NCI-H82 treated with DMSO at 0.1 percent for 48 hours (cell line): ENCODE data around the gene PTPRG.
A peak's percentile ranks its signal among the peaks of the same experiment; 100 is the strongest.

Source experiments
- DNase-seq: peaks from one replicate; lab custom pipeline; 2025; ENCODE audit not compliant: unreplicated experiment; lab: John Stamatoyannopoulos, UW

Gene PTPRG

GRCh38 chr3:61649381-61650170 lies 88.2 kb downstream of the PTPRG start:
- peak; percentile 82 for DNase-seq

GRCh38 chr3:61650276-61650675 lies 88.9 kb downstream of the PTPRG start:
- no peak for DNase-seq

DNA sequence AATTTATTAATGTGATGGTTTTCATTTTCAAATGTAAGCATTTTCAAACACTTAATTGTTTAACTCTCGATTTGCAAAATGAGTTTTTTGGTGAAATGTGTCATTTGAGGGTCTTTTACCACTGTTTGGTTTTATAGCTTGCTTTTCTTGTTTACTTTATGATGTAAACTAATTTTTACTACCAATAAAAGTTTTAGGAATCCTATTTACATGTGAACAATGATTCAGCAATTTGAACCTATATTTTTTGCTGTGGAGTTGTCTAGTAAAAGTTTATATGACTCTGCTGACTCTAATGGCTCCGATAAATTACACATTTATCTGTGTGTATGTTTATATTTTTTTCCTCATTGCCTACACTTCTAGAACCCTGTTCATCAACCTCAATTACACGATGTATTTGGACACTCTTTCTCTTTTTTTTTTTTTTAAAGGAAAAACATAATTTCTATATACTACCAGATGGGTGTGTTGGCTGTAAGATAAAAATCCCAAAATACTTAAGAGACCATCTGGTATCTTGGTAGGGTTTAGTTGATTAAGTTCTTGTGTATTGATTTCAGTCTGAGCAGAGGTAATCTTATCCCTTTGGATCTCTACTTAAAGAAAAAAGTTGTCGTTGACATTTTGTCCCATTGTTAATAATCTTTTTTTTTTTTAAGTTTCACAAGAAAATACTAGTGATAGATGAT lies 89.5 kb downstream of the PTPRG start:
- peak; percentile 66 for DNase-seq

- no peak for DNase-seq
Observed at GRCh38 chr3:61657689-61658088, 96.3 kb downstream of the PTPRG start.

GRCh38 chr3:61662861-61663260 lies 101.5 kb downstream of the PTPRG start:
- DNase-seq, result no peak

- no peak for DNase-seq
Observed at GRCh38 chr3:61663356-61664104, 102.2 kb downstream of the PTPRG start.

- DNase-seq, result no peak
Observed at GRCh38 chr3:61664105-61664482, 102.7 kb downstream of the PTPRG start.

DNA sequence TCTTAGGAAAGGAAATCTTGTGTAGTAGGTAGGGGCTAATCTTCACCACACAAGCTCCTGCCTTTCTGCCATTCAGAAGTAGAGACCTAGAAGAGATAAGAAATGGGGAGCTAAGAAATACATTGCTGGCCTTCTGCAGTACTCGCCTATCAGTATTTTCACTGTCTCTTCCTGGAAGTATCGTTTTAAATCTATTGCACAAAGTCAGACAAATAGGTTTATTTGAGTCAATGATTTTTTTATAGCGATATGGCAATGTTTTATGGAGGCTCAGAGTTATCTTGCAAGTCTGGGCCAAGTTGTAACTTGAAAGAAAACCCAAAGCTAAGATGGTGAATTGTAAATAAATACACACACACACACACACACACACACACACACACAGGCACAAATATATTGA lies 103.8 kb downstream of the PTPRG start:
- DNase-seq, result no peak

DNA sequence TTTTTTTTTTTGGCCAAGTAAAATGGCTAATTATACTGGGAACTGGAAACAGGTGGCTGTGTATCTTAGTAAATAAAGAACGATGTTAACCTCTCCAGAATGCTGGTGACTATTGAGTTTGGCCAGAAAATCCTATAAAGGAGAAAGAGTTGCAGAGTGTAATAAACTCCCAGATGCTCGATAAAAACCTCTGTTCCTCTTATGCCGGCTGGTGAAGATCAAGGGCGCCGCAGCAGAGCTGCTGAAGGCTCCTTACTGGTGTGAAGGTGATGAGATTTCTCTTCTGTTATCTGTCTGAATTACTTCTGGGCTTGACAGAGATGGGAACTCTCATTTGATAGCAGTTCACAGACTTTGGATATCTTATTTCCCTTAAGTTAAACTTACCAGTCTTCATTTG lies 104.6 kb downstream of the PTPRG start:
- peak; percentile 14 for DNase-seq

DNA sequence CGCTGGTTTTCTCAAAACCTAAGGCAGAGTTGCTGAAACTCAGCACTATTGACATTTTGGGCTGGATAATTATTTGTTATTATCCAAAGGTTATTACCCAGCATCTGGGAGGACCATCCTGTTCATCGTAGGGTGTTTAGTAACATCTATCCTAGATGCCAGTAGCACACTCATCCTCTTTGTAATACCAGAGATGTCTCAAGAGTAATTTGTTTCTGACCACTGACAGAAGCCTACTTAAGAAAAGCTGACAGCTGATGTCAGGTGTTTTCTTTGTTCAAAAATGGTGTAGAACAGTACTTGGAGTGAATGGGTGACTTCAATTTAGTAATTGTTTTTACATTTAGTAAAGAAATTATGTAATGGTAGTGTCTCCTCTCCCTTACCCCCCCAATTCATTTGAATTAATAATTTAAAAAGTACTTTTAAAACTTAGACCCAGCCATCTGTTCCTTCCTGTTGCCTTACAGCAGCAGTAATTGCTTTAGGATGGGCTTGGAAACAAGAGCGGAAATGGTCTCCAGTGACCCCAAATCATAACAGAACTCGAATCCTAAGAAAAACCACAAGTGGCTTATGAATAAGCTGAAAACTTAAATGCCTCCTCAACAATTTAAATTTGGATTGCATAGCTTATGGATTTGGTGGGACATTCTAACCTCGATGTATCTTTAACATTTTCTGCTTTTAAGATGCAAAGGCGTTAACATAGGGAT lies 105.4 kb downstream of the PTPRG start:
- no peak for DNase-seq

GRCh38 chr3:61667383-61667782 lies 106.0 kb downstream of the PTPRG start:
- DNase-seq, result no peak

DNA sequence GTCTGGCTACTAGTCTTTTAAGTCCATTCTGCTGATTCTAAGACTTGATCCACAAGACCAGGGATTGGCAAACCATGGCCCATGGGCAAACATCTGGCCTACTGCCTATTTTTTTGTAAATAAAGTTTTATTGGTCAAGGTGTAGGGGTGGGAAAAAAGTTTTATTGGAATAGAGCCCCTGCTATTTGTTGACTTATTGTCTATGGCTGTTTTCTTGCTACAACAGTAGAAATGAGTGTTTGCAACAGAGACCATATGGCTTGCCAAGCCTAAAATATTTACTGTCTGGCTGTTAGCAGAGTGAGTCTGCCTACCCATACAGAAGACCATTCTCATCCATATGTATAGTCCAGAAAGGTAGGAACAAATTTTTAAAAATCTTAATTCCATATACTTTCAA lies 106.4 kb downstream of the PTPRG start:
- DNase-seq, result no peak

DNA sequence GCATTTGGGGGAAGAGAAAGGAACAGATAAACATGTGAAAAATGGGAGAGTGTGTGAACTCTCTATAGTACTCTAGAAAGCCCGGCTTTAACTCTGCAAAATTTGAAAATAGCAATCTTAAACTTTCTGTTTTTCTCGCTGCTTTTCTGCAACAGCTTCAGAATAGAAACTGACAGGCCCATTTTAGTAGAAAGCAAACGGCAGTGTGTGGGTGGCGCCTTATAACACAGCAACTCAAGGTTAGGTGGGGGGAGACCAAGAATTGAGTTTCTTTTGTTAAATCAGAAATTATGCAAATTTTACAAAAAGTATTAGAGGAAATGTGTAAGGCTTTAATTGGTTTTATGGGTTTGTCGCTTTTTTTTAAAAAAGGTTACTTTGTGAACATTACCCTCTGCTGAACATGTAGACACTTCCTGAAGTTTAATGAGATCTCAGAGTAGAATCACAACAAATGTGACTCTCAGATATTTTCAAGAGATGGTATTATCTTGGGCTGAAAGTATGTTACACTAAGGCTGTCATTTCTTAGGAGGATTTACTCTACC lies 107.0 kb downstream of the PTPRG start:
- DNase-seq, result no peak

DNA sequence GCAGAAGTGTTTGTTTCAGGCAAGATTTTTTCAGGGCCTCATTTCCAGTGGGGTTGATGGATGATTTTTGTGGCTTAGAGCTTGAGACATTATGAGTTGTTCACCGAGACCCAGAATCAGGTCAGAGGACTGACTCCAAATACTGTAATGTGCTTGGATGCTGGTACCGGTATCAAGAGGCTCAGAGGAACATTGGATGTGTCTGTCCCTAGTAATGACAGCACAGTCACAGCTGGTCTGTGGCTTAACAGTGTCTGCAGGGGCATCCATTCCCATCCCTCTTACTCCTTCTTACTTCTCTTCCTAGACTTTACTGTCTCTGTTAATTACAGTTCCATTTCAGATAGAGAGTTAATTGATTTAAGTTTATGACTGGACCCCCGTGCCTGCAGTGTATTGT lies 107.8 kb downstream of the PTPRG start:
- peak; percentile 14 for DNase-seq

GRCh38 chr3:61669668-61670299 lies 108.4 kb downstream of the PTPRG start:
- no peak for DNase-seq

DNA sequence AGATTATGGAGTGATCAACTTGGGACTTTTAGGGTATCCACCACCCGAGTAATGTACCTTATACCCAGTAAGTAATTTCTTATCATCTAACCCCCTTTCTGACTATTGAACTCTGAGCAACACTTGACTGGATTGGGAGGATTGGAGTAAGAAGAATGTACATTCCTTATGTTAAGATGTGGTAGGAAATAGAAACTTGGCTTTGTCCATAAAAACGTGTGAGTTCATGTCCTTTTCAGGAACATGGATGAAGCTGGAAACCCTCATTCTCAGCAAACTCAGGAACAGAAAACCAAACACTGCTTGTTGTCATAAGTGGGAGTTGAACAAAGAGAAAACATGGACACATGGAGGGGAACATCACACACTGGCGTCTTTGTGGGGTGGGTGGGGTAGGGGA lies 112.3 kb downstream of the PTPRG start:
- no peak for DNase-seq

DNA sequence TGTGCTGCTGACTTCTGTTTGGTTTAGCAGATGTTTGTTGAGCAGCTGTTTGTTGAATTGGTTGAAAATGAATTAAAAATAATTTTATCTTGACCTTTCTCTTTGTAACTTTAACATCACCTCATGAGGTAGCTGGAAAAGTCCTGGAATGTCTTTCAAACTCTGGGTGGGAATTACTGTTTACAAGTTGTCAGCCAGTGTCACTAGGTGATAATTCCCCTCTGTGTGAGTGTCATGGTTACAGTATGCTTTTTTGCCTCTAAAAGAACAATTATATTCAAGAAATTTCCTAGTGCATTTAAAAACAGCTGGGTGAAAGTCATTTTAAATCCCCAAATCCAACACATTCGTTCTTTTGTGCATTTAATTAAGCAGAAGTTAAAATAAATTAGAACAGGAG lies 113.2 kb downstream of the PTPRG start:
- DNase-seq, result no peak

- DNase-seq, result no peak
Observed at GRCh38 chr3:61679026-61679425, 117.7 kb downstream of the PTPRG start.

- DNase-seq, result no peak
Observed at GRCh38 chr3:61680617-61681016, 119.2 kb downstream of the PTPRG start.

DNA sequence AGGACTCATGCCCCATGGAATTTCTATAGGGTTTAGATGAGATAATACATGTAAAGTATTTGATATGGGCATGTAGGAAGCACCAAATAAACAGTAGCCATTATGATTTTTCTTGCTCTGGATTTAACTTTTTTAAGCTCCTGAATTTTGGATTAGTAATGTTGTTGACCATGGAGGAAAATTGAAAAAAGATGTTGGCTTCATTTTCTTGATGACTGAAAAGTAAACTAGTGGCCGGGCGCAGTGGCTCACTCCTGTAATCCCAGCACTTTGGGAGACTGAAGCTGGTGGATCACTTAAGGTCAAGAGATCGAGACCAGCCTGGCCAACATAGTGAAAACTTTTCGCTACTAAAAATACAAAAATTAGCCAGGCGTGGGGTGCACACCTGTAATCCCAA lies 120.3 kb downstream of the PTPRG start:
- no peak for DNase-seq
